GM12873 (cell line): ENCODE data around the gene SLC25A1.

Experiments
- TF ChIP-seq, protein P1 (sequence below): IDR thresholded peaks from 2 replicates; pipeline ENCODE4 v1.5.1; 2012; ENCODE audit warnings: low read depth, mild to moderate bottlenecking, moderate library complexity, low read length, control low read depth; ENCODE audit not compliant: insufficient read depth; ENCODE audit errors: missing control alignments

SLC25A1 gene

DNA sequence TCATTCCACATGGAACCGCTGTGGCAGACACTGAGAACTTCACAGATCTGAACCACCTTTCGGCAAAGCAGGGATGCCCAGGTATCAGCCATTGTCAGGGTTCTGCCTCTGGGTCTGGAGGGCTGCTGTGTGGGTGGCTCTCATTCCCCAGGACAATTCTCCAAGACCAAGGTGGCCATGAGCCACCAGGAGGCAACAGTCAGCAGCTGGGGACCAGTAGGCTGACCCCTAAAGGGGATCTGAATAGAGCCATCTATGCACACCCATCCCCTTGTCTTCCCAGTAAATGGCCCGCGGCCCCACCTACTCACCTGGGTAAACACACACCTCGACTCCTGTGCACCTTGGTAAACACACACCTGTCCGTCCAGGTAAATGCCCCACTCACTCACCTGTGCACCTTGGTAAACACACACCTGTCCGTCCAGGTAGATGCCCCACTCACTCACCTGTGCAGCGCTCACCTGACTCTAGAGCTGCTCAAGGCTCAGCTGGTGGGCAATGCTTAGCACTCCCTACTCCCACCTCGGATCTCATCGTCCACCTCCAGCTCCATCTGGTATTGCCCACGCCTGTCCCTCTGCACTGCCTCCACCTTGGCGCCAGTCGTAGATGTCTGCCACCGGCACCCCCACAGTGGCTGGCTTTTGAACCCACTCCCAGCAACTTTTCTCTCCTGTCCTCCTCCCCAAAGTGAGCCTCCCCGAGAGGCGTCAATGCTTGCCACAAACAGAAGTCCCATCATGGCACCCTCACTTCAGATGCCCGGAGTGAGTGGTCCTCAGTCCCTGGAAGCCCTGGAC, 10.2 kb downstream of the SLC25A1 start:
- TF ChIP-seq, protein P1, sequence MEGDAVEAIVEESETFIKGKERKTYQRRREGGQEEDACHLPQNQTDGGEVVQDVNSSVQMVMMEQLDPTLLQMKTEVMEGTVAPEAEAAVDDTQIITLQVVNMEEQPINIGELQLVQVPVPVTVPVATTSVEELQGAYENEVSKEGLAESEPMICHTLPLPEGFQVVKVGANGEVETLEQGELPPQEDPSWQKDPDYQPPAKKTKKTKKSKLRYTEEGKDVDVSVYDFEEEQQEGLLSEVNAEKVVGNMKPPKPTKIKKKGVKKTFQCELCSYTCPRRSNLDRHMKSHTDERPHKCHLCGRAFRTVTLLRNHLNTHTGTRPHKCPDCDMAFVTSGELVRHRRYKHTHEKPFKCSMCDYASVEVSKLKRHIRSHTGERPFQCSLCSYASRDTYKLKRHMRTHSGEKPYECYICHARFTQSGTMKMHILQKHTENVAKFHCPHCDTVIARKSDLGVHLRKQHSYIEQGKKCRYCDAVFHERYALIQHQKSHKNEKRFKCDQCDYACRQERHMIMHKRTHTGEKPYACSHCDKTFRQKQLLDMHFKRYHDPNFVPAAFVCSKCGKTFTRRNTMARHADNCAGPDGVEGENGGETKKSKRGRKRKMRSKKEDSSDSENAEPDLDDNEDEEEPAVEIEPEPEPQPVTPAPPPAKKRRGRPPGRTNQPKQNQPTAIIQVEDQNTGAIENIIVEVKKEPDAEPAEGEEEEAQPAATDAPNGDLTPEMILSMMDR, result no peak

DNA sequence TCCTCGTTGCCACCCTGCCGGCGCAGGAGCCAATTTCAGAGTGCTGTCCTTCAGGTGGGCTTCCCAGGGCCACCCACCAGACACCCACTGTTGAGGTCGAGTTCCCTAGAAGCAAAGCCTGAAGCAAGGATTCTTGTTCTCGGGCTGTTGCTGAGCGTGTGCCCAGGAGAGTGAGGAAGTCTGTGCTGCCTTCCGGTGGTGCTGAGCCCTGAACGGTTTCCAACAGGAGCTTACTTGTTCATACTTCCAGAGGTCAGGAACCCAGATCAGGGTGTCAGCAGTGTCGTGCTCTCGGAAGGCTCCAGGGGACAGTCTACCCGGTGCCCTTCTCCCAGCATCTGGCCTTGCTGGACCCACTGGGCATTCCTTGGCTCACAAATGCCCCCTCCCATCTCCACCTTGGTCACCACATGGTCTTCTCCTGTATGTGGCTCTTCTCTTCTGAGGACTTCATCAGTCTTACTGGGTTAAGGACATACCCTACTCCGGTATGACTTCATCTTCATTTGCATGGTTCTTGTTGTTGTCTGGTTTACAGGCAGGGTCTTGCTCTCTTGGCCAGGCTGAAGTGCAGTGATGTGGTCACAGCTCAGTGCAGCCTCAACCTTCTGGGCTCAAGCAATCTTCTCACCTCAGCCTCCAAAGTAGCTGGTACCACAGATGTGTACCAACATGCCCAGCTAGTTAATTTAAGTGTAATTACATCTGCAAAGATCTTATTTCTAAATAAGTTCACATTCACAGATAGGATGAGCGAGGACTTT, 11.2 kb downstream of the SLC25A1 start:
- TF ChIP-seq, protein P1, result no peak

DNA sequence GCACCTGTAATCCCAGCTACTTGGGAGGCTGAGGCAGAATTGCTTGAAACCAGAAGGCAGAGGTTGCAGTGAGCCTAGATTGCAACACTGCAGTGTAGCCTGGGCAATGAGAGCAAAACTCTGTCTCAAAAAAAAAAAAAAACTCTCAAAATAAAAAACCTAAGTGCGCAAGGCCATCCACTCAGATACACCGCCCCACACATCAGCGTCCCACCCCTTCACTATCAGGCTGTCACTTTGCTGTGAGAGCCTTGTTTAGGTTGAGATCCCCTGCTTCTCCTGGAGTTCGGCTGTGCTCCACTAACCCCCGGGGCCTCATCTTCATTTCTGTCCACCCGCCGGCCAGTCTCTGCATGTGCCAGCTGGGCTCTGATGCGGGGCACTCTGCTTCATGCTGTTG, 12.1 kb downstream of the SLC25A1 start:
- TF ChIP-seq, protein P1, result no peak

DNA sequence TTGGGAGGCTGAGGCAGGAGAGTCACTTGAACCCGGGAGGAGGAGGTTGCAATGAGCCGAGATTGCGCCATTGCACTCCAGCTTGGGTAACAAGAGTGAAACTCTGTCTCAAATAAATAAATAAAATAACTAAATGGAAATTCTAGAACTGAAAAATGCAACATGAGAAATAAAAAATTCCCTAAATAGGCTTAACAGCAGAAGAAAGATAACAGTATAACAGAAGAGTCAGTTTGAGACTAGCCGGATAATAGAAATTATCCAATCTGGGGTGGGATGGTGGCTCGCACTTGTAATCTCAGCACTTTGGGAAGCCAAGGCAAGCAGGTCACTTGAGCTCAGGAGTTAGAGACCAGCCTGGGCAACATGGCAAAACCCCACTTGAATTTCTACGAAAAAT, 14.1 kb downstream of the SLC25A1 start:
- TF ChIP-seq, protein P1, result no peak

DNA sequence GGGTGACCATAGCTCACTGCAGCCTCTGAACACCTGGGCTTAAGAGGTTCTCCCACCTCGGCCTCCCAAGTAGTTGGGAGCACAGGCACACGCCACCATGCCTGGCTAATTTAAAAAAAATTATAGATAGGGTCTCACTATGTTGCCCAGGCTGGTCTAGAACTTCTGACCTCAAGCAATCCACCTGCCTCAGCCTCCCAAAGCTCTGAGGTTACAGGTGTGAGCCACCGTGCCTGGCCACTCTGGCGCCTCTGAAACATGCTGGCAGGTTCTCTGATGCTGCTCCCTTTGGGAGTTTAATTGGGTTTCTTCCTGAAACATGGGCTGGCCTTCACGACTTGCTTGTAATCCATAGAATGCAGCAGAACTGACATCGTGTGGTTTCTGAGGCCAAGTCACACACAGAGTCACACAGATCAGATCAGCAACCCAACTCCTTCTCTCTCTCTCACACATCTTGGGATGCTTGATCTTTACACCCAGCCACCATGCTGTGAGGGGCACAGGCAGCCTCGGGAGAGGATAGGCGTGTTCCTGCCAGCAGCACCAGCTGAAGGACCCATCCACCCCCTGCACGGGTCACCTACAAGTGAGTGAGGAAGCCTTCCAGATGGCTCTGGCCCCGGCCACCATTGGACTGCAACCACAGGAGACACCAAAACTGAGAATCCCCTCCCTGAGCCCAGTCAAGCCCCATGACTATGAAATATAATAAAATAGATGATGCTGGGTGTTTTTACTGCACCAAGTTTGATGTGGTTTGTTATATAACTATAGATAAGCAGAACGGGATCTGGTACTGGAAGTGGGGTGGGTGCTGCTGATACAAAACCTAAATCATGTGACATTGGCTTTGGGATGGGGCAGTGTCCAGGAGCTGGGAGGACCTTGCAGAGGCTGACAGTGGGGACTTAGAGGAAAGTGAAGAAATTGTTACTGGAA, 25.3 kb downstream of the SLC25A1 start:
- TF ChIP-seq, protein P1, result no peak

DNA sequence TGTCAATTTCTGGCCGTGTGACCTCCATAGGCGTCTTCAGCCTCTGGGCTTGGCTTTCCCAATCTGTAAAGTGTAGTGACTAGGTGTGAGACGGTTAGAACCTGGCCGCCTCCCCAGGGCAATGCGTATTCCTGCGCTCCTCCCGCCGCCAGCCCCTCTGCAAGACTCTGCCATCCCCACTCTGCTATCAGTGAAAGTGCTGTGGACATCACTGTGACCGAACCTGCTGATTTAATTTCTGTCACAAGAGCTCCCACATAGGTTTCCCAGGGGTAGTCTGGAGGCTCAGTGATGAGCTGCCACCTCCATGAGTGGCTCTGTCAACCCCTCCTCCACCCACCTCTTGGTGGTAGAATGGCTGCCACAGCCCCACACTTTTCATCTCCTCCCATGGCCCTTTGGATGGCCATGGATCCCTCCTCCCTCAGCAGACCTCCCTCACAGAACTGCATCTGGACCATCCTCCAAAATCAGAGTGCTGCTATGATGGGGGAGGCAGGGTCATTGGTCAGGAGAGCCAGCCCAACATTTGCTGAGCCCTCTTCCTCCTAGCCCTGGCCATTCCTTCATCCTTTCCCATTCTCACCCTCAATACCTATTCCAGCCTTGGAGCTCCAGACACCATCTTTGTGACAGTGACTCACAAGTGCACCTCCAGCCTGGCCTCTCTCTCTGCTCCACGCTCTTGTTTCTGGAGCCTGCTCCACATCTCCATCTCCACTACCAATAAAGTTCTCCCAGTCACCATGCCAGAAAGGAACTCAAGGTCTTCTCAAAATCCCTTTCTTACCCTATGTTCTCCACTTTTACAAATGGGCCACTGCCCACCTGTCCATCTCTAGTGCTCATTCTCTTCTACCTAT, 27.0 kb downstream of the SLC25A1 start:
- TF ChIP-seq, protein P1, result no peak
